GM19035 (cell line): ENCODE results near the gene ARHGEF33.
"Not testable (repeated sequence)": the region's sequence is repeated elsewhere in the genome, so short reads cannot be mapped to it uniquely, and the experiment has no call there.

ENCODE experiments used
- ATAC-seq: cut with Tn5 transposase; IDR thresholded peaks from one replicate; pipeline ENCODE4 v1.9.1; 2021; ENCODE audit not compliant: unreplicated experiment

The ARHGEF33 gene

DNA sequence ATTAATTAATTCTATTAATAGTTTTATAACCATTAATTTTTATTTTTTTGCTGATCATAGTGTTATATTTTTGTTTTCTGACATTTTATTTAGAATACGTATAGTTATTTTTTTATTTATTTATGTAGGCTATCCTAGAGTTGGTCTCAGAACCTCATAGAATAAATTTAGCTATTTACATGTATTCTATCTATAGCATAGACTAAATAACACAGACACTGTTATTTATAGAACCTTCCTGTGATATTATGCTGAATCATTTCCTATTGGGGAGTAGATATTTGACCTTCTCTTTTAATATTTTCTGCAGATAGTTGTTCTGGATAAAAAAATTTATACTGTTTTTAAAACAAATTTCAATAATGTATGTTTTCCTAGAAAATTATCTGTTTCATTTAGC is 20.2 kb downstream of the ARHGEF33 start:
- no peak for ATAC-seq

- no peak for ATAC-seq
Measured at GRCh38 chr2:38911191-38911590, 21.5 kb downstream of the ARHGEF33 start.

GRCh38 chr2:38912619-38913018 is 22.9 kb downstream of the ARHGEF33 start:
- no peak for ATAC-seq

GRCh38 chr2:38922389-38922788 is 32.7 kb downstream of the ARHGEF33 start:
- ATAC-seq = no peak

GRCh38 chr2:38922902-38923301 is 33.2 kb downstream of the ARHGEF33 start:
- no peak for ATAC-seq

- ATAC-seq = no peak
Measured at GRCh38 chr2:38925982-38926381, 36.3 kb downstream of the ARHGEF33 start.

DNA sequence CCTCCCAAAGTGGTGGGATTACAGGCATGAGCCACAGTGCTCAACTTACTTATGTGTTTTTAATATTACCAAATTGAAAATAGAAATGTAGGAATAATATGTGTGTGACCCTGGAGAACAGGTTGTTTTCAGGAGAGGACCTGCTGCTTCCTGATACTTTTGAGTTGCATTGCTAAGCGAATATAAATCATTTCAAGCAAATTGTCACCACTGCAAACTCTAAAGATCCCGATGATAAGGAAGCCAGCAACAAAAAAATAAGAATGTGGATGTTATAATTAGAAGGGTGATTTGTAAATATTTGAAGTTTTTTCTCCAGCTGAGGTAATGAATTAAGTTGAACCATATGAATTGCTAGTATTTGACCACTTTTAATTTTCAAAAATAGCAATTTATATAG is 40.9 kb downstream of the ARHGEF33 start:
- no peak for ATAC-seq

- no peak for ATAC-seq
Measured at GRCh38 chr2:38932586-38932985, 42.9 kb downstream of the ARHGEF33 start.

DNA sequence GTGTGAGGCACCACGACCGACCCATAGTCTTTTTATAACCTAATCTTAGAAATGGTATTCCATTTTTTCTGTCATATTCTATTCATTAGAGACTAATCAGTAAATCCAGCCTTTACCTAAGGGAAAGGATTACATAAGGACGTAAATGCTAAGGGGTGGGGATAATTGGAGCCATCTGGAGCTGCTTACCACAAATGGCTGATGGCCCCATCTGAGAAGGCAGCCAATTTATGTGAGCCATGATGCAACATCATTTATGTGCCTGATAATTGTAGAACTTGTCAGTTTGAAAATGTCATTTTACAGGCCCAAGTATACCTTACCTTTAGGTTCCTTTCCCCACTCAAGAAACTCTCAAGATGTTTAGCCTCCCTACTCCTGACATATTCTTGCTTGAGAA is 44.0 kb downstream of the ARHGEF33 start:
- ATAC-seq = no peak

GRCh38 chr2:38934742-38935141 is 45.1 kb downstream of the ARHGEF33 start:
- no peak for ATAC-seq

DNA sequence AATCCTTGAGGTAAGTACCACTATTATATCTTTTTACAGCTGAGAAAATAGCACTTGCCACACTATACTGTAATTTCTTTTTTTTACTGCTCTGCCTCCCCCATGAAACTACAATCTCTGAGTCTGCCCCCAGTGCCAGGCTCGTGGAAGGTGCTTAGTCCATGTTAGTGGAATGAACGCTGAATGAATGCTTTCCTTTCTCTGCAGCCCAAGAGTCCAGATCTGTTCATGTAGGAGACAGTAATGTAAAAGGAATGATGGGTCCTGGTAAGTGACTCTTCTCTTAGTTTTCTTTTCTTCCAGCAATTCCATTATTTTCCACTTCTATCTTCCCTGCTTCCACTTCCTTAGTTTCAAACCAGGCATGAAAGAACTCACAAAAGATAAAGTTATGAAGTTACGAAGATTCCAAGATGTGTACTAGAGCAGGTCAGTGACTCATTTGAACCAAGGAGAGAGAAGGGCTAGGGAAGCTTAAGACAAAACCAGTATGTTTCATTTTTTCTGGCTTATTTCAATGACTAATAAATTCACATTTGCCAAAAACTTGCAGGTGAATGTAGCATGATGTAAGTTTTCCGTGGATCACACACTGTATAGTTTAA is 46.0 kb downstream of the ARHGEF33 start:
- no peak for ATAC-seq

DNA sequence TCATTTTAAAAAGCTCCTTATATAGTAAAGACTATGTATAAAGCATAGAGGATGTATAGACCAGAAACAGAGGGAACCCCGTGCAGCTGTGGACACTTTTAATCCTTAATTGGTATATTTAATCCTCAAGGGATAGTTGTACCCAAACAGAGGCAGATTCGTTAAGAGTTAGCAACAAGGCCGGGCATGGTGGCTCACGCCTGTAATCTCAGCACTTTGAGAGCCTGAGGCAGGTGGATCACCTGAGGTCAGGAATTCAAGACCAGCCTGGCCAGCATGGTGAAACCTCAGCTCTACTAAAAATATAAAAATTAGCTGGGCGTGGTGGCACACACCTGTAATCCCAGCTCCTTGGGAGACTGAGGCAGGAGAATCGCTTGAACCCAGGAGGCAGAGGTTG is 46.8 kb downstream of the ARHGEF33 start:
- ATAC-seq = not testable (repeated sequence)

DNA sequence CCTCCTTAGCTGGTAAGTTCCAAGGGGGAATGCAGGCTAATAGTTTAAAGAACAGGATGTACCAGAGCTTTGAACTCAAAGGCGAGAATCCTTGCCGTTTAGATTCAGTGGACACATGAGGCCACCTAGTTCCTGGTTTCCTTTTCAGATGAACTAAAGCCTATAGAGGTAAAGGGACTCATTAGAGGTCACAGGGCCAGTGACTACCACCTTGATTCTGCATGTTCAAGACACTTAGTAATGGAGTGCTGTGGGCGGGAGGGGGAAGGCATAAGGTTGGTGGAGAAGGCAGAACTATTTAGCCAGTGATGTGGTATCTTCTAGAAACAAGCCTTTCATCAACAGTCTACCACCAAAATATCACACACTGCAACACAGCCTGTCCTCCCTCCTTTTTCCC is 47.9 kb downstream of the ARHGEF33 start:
- no peak for ATAC-seq

GRCh38 chr2:38940746-38941145 is 51.1 kb downstream of the ARHGEF33 start:
- ATAC-seq = no peak

DNA sequence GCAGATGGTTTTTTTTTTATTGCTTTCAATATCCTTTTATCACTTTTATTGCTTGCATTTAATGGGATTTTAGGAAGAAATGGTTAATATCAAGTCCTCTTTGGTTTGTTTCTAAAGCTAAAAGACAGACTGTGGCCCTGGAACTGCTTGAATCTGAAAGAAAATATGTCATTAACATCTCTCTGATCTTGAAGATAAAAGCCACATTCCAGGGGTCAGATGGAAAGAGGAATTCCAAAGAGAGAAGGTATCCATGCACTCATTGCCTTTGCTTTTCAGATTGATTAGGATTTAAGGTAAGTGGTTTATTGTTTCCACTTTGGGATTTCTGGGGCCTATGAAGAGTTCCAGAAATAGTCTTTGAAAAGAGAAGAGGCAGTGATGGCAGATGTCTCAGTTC is 54.1 kb downstream of the ARHGEF33 start:
- no peak for ATAC-seq

DNA sequence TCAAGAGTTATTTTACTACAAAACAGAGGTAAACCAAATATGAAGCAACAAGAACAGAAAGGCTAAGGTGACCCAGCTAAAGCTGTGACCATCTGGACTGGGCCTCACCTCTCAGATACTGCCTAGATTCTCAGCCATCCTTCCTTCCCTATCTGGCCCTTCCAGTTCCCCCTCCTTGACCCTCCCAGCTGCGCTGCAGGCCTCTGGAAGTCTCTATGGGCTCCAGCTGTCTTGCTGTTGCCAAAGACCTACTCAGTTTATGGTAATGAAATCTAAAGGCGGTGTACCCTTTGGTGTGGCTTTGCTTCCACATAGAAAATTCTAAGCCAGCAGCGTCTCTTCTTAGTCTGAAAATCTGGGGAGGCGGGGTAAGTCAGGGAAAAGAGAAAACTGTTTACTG is 55.7 kb downstream of the ARHGEF33 start:
- ATAC-seq = no peak

DNA sequence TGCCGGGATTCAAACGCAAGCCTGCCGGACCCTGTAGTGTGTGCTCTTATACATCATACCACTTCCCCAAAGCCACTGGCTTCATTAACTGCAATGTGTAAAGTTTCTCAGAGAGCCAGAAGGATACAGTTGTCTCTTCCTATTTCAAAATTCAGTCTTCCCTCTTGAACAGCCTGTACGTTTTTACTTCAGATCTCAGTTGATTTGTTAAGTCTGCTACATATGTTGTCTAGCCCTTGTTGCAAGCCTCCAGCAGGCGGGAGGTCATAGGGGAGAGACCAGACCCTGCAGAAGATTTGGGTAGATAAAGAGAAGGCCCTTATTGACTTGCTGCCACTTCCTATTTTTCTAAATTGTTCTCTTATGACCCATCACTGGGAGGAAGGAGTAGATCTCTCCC is 56.2 kb downstream of the ARHGEF33 start:
- no peak for ATAC-seq

GRCh38 chr2:38947241-38948239 is 57.9 kb downstream of the ARHGEF33 start:
- ATAC-seq = peak; percentile 79

- no peak for ATAC-seq
Measured at GRCh38 chr2:38948387-38948882, 58.8 kb downstream of the ARHGEF33 start.

GRCh38 chr2:38948995-38949394 is 59.3 kb downstream of the ARHGEF33 start:
- ATAC-seq = no peak

DNA sequence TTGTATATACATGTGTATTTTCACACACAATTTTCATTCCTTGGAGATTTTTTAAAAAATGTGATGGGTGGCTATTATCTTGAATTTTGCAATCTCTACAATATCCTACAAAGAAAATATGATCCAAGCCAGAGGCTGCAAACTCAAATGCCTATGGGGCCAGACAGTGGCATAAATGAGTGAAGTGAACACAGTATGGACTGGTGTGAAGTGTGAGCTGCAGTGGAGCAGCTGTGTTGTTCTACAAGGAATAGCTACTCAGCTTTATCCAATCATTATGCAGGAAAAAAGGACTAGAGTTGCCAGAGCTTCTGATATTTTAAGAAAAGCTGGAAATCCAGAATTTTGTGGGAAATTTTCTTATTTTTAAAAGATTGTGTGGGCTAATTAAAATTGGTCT is 62.1 kb downstream of the ARHGEF33 start:
- ATAC-seq = no peak

DNA sequence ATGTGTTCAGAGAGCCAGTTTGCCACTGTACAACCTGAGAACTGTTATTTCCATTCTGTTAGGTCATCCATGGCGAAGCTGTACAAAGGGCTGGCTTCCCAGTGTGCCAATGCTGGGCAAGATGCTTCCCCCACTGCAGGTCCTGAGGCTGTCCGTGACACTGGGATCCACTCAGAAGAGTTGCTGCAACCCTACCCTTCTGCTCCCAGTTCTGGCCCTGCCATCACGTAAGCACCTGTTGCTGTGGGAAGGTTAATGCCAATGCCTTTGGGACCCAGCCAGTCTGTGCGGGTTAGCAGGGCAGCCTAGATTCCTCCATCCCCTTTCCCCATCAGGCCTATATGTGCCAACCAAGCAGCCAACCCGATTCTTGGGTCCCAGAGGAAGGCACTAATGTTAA is 68.3 kb downstream of the ARHGEF33 start:
- no peak for ATAC-seq
